HEK293T (cell line): ENCODE measurements around the gene SRM.

Source experiments
- BHLHE40 ChIP-seq: fragments of 450-650 bp; IDR thresholded peaks from 2 replicates; pipeline ENCODE4 v1.6.1; 2016; ENCODE audit warnings: mild to moderate bottlenecking, moderate library complexity, borderline replicate concordance
- FOXK2 ChIP-seq: fragments of 450-650 bp; IDR thresholded peaks from 2 replicates; pipeline ENCODE4 v1.6.1; 2016; ENCODE audit warnings: mild to moderate bottlenecking
- NFRKB ChIP-seq: fragments of 450-650 bp; IDR thresholded peaks from 2 replicates; pipeline ENCODE4 v1.6.1; 2016; ENCODE audit warnings: mild to moderate bottlenecking, moderate library complexity
- SP1 ChIP-seq: fragments of 450-650 bp; IDR thresholded peaks from 2 replicates; pipeline ENCODE4 v1.6.1; 2017

DNA sequence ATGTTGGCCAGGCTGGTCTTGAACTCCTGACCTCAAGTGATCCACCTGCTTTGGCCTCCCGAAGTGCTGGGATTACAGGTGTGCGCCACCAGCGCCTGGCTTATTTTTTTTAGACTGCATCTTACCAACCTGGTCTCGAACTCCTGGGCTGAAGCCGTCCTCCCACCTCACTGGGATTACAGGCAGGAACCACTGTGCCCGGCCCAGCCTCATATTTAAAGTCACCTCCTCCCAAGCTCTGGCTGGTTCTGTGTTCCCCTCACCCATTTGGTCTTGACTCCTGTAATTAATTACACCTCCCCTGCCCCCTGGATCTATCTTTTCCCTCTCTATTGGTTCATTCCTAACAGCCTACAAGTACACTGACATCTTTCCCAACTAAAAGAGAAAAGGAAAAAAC lies 41.5 kb upstream of the SRM start:
- TF ChIP-seq NFRKB (no peak), FOXK2 (no peak), BHLHE40 (no peak), SP1 (no peak)
